Amniotic stem cell (primary cell): ENCODE data around the gene ZNF304.
A peak's percentile ranks its signal among the peaks of the same experiment; 100 is the strongest.
"Not testable (repeated sequence)": the region's sequence is repeated elsewhere in the genome, so short reads cannot be mapped to it uniquely, and the experiment has no call there.

ENCODE experiments used
- DNase-seq: peaks from one replicate; lab custom pipeline; 2025; lab: John Stamatoyannopoulos, UW

The ZNF304 gene

GRCh38 chr19:57362419-57362818, 11.3 kb downstream of the ZNF304 start:
- DNase-seq: no peak

GRCh38 chr19:57362997-57363687, 12.1 kb downstream of the ZNF304 start, which contains the start of the genes TRAPPC2B and ZNF547:
TSS of gene TRAPPC2B (plus strand) at chr19:57363551. CDS start at chr19:57364834, 1,283 bp downstream.
TSS of gene ZNF547 (plus strand) at chr19:57363551. CDS start at chr19:57368556, 5,005 bp downstream.
- peak; percentile 99 for DNase-seq

- no peak for DNase-seq
Observed at GRCh38 chr19:57363688-57364181, 12.7 kb downstream of the ZNF304 start.

GRCh38 chr19:57366776-57367175, 15.7 kb downstream of the ZNF304 start:
- no peak for DNase-seq

GRCh38 chr19:57374179-57374578, 23.1 kb downstream of the ZNF304 start:
- DNase-seq: no peak

- not testable (repeated sequence) for DNase-seq
Observed at GRCh38 chr19:57374647-57375046, 23.6 kb downstream of the ZNF304 start.

- DNase-seq: no peak
Observed at GRCh38 chr19:57376151-57376550, 25.1 kb downstream of the ZNF304 start.

GRCh38 chr19:57377498-57378146, 26.6 kb downstream of the ZNF304 start:
- no peak for DNase-seq

GRCh38 chr19:57380923-57381322, 29.9 kb downstream of the ZNF304 start:
- no peak for DNase-seq

GRCh38 chr19:57382806-57383488, 31.9 kb downstream of the ZNF304 start:
- no peak for DNase-seq

- no peak for DNase-seq
Observed at GRCh38 chr19:57389194-57389729, 38.2 kb downstream of the ZNF304 start.

- DNase-seq: peak; percentile 97
Observed at GRCh38 chr19:57389730-57390598, 38.9 kb downstream of the ZNF304 start, which contains the start of gene ZNF548. TSS of gene ZNF548 (plus strand) at chr19:57389854. CDS start at chr19:57390100, 246 bp downstream.

- DNase-seq: no peak
Observed at GRCh38 chr19:57395710-57396109, 44.6 kb downstream of the ZNF304 start.

- DNase-seq: no peak
Observed at GRCh38 chr19:57398868-57399267, 47.8 kb downstream of the ZNF304 start.

GRCh38 chr19:57403737-57404563, 52.9 kb downstream of the ZNF304 start:
- no peak for DNase-seq

GRCh38 chr19:57406516-57407123, 55.5 kb downstream of the ZNF304 start:
- peak; percentile 30 for DNase-seq
